Neural cell (in vitro differentiated cells): Measurements from ENCODE around the gene SET. TPM values are rescaled to one million over a fixed set of nuclear protein-coding genes. Genes with fewer than 3 reads are reported as not detected.

Source experiments
- H2AFZ ChIP-seq: fragments of 200-600, 300-800 bp; sonication (generic), shearing (Covaris generic); 2 replicates; pipeline ENCODE4 v1.6.0; 2014; ENCODE audit warnings: low read depth, mild to moderate bottlenecking, antibody characterized with exemption, low read length, moderate library complexity
- H3F3A ChIP-seq: fragments of 200-600 bp; shearing (Covaris generic); 2 replicates; pipeline ENCODE4 v1.6.1; 2016; ENCODE audit warnings: mild to moderate bottlenecking, moderate library complexity, mixed read lengths, antibody characterized with exemption, low read length; ENCODE audit not compliant: insufficient read depth, poor library complexity, severe bottlenecking
- H3K27ac ChIP-seq: fragments of 200-600, 300-800 bp; sonication (generic), shearing (Covaris generic); 2 replicates; pipeline ENCODE4 v1.5.1; 2014; ENCODE audit warnings: mild to moderate bottlenecking, low read length, moderate library complexity
- H3K27me3 ChIP-seq: fragments of 300-800, 200-600 bp; sonication (generic), shearing (Covaris generic); 2 replicates; pipeline ENCODE4 v1.6.0; 2014; ENCODE audit warnings: mild to moderate bottlenecking, low read depth, low read length, moderate library complexity; ENCODE audit not compliant: insufficient read depth
- H3K36me3 ChIP-seq: fragments of 300-800, 200-600 bp; sonication (generic), shearing (Covaris generic); 2 replicates; pipeline ENCODE4 v1.5.1; 2014; ENCODE audit warnings: mild to moderate bottlenecking, antibody characterized with exemption, low read length, moderate library complexity; ENCODE audit not compliant: insufficient read depth
- H3K4me2 ChIP-seq: fragments of 300-800, 200-600 bp; sonication (generic), shearing (Covaris generic); 2 replicates; pipeline ENCODE4 v1.6.0; 2014; ENCODE audit warnings: mild to moderate bottlenecking, low read length
- H3K4me3 ChIP-seq: fragments of 300-800, 200-600 bp; sonication (generic), shearing (Covaris generic); 2 replicates; pipeline ENCODE4 v1.5.1; 2014; ENCODE audit warnings: mild to moderate bottlenecking, low read length, moderate library complexity
- H3K79me2 ChIP-seq: fragments of 200-600 bp; shearing (Covaris generic); replicated peaks from 2 replicates; pipeline ENCODE4 v1.6.0; 2014; ENCODE audit warnings: mild to moderate bottlenecking, low read length, moderate library complexity; ENCODE audit not compliant: insufficient read depth
- H3K9ac ChIP-seq: fragments of 300-800, 200-600 bp; sonication (generic), shearing (Covaris generic); 2 replicates; pipeline ENCODE4 v1.6.1; 2016; ENCODE audit warnings: mild to moderate bottlenecking, low read length, mixed read lengths
- H3K9me2 ChIP-seq: fragments of 200-600 bp; shearing (Covaris generic); 2 replicates; pipeline ENCODE4 v1.6.1; 2016; ENCODE audit warnings: mild to moderate bottlenecking, low read length, mixed read lengths; ENCODE audit not compliant: insufficient read depth
- H3K9me3 ChIP-seq: fragments of 200-600, 300-800 bp; sonication (generic), shearing (Covaris generic); 2 replicates; pipeline ENCODE4 v1.6.1; 2016; ENCODE audit warnings: mild to moderate bottlenecking, mixed run types, low read length, moderate library complexity, mixed read lengths
- H4K20me1 ChIP-seq: fragments of 200-600 bp; shearing (Covaris generic); 2 replicates; pipeline ENCODE4 v1.6.1; 2016; ENCODE audit warnings: mild to moderate bottlenecking, mixed run types; ENCODE audit not compliant: insufficient read depth
- EP300 ChIP-seq: fragments of 450-650 bp; conservative IDR thresholded peaks from 2 replicates; pipeline ENCODE4 v1.6.1; 2014; ENCODE audit warnings: antibody characterized with exemption, mild to moderate bottlenecking, moderate library complexity; ENCODE audit not compliant: poor library complexity, severe bottlenecking
- EZH2 ChIP-seq: fragments of 200-600, 300-800 bp; shearing (Covaris generic), sonication (generic); IDR thresholded peaks from 2 replicates; pipeline ENCODE4 v1.6.1; 2014; ENCODE audit warnings: antibody characterized with exemption, low read length, borderline replicate concordance, mild to moderate bottlenecking; ENCODE audit not compliant: insufficient read depth, poor library complexity, severe bottlenecking
- MXI1 ChIP-seq: fragments of 450-650 bp; conservative IDR thresholded peaks from 2 replicates; pipeline ENCODE4 v1.6.1; 2014; ENCODE audit warnings: antibody characterized with exemption, mild to moderate bottlenecking; ENCODE audit not compliant: poor library complexity, severe bottlenecking
- POLR2AphosphoS5 ChIP-seq: IDR thresholded peaks from 2 replicates; pipeline ENCODE4 v1.6.1; 2012
- RAD21 ChIP-seq: fragments of 450-650 bp; conservative IDR thresholded peaks from 2 replicates; pipeline ENCODE4 v1.6.1; 2014; ENCODE audit warnings: antibody characterized with exemption, mild to moderate bottlenecking, moderate library complexity
- REST ChIP-seq: IDR thresholded peaks from 2 replicates; pipeline ENCODE4 v1.6.1; 2012; ENCODE audit warnings: borderline replicate concordance
- SMC3 ChIP-seq: fragments of 450-650 bp; conservative IDR thresholded peaks from 2 replicates; pipeline ENCODE4 v1.6.1; 2014; ENCODE audit warnings: antibody characterized with exemption, mild to moderate bottlenecking, moderate library complexity; ENCODE audit not compliant: poor library complexity
- TAF1 ChIP-seq: IDR thresholded peaks from 2 replicates; pipeline ENCODE4 v1.6.1; 2012; ENCODE audit warnings: low read depth
- polyA plus RNA-seq: library from polyadenylated mRNA; depleted of rRNA; stranded (reverse); fragments of >200 nt; gene quantifications from 2 replicates; pipeline ENCODE4 v1.2.3, GENCODE V29; 2014
- TF ChIP-seq, protein P1 (sequence below): fragments of 450-650 bp; IDR thresholded peaks from 2 replicates; pipeline ENCODE4 v1.5.1; 2014; ENCODE audit warnings: antibody characterized with exemption, mild to moderate bottlenecking, moderate library complexity; ENCODE audit not compliant: poor library complexity, severe bottlenecking

SET gene
- polyA plus RNA-seq, 1 donor from 2014 or later: 855 TPM

GRCh38 chr9:128735373-128735772 lies 46.4 kb downstream of the SET start:
- TF ChIP-seq EZH2: no peak
- TF ChIP-seq SMC3: no peak
- TF ChIP-seq TAF1: no peak
- TF ChIP-seq, protein P1, sequence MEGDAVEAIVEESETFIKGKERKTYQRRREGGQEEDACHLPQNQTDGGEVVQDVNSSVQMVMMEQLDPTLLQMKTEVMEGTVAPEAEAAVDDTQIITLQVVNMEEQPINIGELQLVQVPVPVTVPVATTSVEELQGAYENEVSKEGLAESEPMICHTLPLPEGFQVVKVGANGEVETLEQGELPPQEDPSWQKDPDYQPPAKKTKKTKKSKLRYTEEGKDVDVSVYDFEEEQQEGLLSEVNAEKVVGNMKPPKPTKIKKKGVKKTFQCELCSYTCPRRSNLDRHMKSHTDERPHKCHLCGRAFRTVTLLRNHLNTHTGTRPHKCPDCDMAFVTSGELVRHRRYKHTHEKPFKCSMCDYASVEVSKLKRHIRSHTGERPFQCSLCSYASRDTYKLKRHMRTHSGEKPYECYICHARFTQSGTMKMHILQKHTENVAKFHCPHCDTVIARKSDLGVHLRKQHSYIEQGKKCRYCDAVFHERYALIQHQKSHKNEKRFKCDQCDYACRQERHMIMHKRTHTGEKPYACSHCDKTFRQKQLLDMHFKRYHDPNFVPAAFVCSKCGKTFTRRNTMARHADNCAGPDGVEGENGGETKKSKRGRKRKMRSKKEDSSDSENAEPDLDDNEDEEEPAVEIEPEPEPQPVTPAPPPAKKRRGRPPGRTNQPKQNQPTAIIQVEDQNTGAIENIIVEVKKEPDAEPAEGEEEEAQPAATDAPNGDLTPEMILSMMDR: no peak
- TF ChIP-seq REST: no peak
- no peak for TF ChIP-seq POLR2AphosphoS5
- no peak for TF ChIP-seq MXI1
- TF ChIP-seq EP300: no peak
- TF ChIP-seq RAD21: no peak
- H3K4me3 ChIP-seq: no peak overlapping the region
- H3K9me3 ChIP-seq: no peaks in the 10 kb centered on the region
- H4K20me1 ChIP-seq: no peaks in the 10 kb centered on the region
- H3F3A ChIP-seq: no peaks in the 10 kb centered on the region
- no peaks in the 10 kb centered on the region for H3K79me2 ChIP-seq
- no peaks in the 10 kb centered on the region for H3K27me3 ChIP-seq
- no peaks in the 10 kb centered on the region for H3K9me2 ChIP-seq
- no peak overlapping the region for H3K4me2 ChIP-seq
- H3K9ac ChIP-seq: no peak overlapping the region
- H3K27ac ChIP-seq: no peak overlapping the region
- no peak overlapping the region for H2AFZ ChIP-seq
- H3K36me3 ChIP-seq: no peaks in the 10 kb centered on the region

GRCh38 chr9:128742401-128742800 lies 53.4 kb downstream of the SET start:
- no peak overlapping the region for H3K4me2 ChIP-seq
- no peak overlapping the region for H3K27ac ChIP-seq
- TF ChIP-seq, protein P1: no peak
- TF ChIP-seq RAD21: no peak
- TF ChIP-seq EZH2: no peak
- no peak for TF ChIP-seq SMC3
- no peak for TF ChIP-seq TAF1
- TF ChIP-seq EP300: no peak
- TF ChIP-seq REST: no peak
- TF ChIP-seq POLR2AphosphoS5: no peak
- TF ChIP-seq MXI1: no peak
- no peaks in the 10 kb centered on the region for H3F3A ChIP-seq
- H4K20me1 ChIP-seq: no peaks in the 10 kb centered on the region
- H3K36me3 ChIP-seq: no peaks in the 10 kb centered on the region
- H3K9me2 ChIP-seq: no peaks in the 10 kb centered on the region
- no peak overlapping the region for H3K4me3 ChIP-seq
- H3K27me3 ChIP-seq: no peaks in the 10 kb centered on the region
- H3K9me3 ChIP-seq: no peaks in the 10 kb centered on the region
- H3K9ac ChIP-seq: no peak overlapping the region
- no peak overlapping the region for H2AFZ ChIP-seq
- H3K79me2 ChIP-seq: no peaks in the 10 kb centered on the region
